ENCODE data around the gene SEC14L6.
"Not testable (repeated sequence)": the region's sequence is repeated elsewhere in the genome, so short reads cannot be mapped to it uniquely, and the experiment has no call there.

The SEC14L6 gene

DNA sequence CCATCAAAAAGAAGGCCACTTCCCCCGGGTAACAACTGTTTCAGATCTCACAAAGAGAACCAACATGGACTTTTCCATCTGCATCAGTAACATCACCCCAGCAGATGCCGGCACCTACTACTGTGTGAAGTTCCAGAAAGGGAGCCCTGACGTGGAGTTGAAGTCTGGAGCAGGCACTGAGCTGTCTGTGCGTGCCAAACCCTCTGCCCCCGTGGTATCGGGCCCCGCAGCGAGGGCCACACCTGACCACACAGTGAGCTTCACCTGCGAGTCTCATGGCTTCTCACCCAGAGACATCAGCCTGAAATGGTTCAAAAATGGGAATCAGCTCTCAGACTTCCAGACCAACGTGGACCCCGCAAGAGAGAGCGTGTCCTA is 3.7 kb downstream of the SEC14L6 start:
- DNase-seq, result no peak
- in situ Hi-C loops (cut with HindIII; ENCODE audit: low pct_ligation_motif_present, low pct_unique_long_range_greater_than_20kb, low sequenced_read_pairs), result no loop called here

DNA sequence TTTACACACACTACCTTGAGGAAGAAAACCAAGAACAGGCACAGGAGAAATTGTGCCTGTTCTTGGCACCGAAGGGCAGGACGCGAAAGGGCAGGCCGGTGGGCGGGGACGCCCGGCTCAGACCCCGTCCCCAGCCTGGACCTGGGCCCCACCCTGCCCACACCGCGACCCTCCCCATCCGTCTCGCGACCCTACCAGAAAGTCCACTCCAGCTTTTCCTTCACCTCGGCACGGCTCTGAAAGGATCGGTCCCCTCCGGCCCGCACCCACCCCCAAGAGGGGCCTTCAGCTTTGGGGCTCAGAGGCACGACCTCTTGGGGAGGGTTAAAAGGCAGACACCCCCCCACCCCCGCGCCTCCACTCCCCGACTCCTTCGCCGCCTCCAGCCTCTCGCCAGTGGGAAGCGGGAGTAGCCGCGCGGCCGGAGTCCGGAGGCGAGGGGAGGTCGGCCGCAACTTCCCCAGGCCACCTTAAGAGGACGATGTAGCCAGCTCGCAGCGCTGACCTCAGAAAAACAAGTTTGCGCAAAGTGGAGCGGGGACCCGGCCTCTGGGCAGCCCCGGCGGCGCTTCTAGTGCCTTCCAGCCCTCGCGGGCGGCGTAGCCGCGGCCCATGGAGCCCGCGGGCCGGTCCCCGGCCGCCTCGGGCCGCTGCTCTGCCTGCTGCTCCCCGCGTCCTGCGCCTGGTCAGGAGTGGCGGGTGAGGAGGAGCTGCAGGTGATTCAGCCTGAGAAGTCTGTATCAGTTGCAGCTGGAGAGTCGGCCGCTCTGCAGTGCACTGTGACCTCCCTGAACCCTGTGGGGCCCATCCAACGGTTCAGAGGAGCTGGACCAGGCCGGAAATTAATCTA is 4.4 kb downstream of the SEC14L6 start:
- in situ Hi-C loops (cut with HindIII; ENCODE audit: low pct_ligation_motif_present, low pct_unique_long_range_greater_than_20kb, low sequenced_read_pairs), result no loop called here
- peak; percentile 35 for DNase-seq

DNA sequence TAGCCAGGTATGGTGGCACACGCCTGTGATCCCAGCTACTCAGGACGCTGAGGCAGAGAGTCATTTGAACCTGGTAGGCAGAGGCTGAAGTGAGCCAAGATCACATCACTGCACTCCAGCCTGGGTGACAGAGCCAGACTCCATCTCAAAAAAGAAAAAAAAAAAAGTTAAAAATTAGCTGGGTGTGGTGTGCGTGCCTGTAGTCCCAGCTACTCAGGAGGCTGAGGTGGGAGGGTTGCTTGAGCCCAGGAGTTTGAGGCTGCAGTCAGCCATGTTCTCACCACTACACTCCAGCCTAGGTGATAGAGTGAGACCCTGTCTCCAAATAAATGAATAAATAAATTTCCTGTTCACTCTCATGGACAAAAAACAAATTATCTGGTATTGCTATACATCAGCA is 5.0 kb downstream of the SEC14L6 start:
- in situ Hi-C loops (cut with HindIII; ENCODE audit: low pct_ligation_motif_present, low pct_unique_long_range_greater_than_20kb, low sequenced_read_pairs), result not testable (repeated sequence)
- DNase-seq, result peak; percentile 51

DNA sequence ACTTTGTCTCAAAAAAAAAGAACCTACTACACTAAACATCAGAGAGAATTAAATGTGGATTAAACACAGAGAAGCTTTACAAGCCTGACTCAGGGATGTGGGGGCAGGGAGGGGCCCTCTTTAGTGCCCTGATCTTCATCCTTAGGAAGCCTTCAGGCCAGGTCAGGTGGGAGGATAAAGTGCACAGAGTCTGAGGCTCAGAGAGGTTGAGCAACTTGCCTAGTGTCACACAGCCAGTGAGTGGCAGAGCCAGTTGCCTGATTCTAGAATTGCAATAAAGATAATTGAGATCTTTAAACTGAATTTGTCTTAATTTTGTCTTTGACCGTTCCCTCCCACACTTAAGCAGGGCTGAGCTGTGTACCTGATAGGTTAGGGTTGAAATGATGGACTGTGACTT is 7.2 kb downstream of the SEC14L6 start:
- in situ Hi-C loops (cut with HindIII; ENCODE audit: low pct_ligation_motif_present, low pct_unique_long_range_greater_than_20kb, low sequenced_read_pairs), result no loop called here
- DNase-seq, result no peak

DNA sequence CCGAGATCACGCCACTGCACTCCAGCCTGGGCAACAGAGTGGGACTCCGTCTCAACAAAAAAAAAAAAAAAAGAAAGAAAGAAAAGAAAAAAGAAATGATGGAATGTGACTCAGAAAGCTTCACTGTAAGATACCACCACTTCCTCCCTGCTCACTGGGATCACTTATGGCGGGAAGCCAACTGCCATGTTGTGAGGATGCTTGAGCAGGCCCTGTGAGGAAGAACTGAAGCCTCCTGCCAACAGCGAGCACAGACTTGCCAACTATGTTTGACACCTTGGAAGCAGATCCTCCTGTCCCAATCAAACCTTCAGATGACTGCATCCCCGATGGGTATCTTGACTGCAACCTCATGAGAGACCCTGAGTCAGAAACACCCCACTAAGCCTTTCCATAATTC is 8.3 kb downstream of the SEC14L6 start:
- in situ Hi-C loops (cut with HindIII; ENCODE audit: low pct_ligation_motif_present, low pct_unique_long_range_greater_than_20kb, low sequenced_read_pairs), result no loop called here
- DNase-seq, result peak; percentile 35

DNA sequence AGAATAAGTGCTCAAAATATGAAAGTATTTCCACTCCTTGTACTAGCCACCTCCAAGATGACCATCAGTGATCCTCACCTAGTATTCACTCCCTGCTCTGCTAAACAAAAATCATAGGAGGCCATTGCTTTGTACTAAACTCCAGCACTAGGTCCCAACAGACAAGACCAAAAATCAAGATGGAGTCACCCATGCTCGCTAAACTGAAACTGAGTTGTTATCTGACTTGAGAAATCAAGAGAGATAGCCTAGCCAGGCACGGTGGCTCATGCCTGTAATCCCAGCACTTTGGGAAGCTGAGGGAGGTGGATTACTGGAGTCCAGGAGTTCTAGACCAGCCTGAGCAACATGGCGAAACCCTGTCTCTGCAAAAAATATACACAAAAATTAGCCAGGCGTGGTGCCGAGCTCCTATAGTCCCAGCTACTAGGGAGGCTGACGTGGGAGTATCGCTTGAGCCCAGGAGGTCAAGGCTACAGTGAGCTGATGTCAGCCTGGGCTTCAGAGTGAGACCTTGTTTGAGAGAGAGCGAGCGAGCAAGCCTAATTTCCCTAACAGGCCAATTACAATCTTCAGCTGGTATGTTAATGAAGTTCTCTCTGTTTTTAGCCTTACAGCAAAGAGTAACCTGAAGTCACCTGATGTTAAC is 9.3 kb downstream of the SEC14L6 start:
- no peak for DNase-seq
- in situ Hi-C loops (cut with HindIII; ENCODE audit: low pct_ligation_motif_present, low pct_unique_long_range_greater_than_20kb, low sequenced_read_pairs), result no loop called here

DNA sequence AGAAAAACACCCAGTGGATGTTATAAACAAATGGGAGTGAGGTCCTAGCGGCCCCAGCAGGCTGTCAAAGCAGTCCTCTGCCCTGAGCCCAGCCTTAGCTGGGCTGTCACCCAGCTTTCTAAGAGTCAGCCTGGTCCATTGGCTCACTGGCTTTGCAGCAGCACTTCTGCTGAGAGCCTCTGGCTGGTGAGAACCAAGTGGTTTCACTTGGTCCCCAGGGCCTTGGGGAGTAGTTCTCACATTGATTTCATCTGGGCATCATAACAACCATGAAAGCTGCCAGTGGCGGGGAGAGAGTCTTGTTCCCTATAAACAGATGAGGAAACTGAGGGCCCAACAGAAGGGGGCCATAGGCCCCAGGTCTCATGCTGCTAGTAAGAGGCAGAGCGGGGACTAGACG is 11.4 kb downstream of the SEC14L6 start:
- no peak for DNase-seq
- in situ Hi-C loops (cut with HindIII; ENCODE audit: low pct_ligation_motif_present, low pct_unique_long_range_greater_than_20kb, low sequenced_read_pairs), result no loop called here

DNA sequence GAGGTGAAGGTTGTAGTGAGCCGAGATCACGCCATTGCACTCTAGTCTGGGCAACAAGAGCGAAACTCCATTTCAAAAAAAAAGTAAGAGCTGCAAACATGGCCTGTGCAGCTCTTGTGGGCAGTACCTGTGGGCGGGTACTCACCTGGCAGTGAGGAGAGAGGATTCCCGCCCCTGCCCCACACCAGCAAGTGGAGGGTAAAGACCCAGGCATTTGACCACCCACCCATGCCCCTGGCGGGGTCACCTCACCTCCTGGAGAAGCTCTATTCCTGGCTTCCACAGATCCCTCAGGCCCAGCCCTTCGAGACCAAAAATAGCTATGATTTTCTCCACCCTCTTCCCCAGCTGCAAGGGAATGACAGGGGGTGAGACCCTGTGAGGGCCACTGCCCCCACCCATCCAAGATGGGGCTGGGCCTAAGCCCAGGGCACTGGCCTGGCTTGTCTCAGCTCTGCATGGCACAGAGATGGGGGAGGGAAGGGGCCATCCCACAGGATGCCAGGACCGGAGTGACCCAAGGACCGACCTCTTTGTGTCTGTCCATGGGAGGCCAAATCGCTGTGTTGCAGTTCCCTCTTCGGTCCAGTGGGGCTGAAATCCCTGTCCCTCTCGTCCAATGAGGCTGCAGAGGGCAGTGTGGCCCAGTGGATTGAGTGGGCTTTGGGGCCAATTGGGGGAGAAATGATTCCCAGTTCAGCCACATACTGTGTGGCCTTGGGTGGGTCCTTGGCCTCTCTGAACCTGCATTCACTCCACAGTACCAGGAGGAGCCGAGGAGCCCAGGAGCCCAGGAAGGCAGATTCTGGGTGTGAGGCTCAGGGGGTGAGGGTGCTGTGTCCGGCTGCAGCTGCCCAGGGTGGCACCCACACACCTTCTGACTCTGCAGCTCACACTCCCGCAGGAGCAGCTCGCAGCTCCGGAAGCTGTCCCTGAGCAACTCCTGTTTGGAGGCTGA is 14.6 kb downstream of the SEC14L6 start:
- in situ Hi-C loops (cut with HindIII; ENCODE audit: low pct_ligation_motif_present, low pct_unique_long_range_greater_than_20kb, low sequenced_read_pairs), result no loop called here
- no peak for DNase-seq

DNA sequence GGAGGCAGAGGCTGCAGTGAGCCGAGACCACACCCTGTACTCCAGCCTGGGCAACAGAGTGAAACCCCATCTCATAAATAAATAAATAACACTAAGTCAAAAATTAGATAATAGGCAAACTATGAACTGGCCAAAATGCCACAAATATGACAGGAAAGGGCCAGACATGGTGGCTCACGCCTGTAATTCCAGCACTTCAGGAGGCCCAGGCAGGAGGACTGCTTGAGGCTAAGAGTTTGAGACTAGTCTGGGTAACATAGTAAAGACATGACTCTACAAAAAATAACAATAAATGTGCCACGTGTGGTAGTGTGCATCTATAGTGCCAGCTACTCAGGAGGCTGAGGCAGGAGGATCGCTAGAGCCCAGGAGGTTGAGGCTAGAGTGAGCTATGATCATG is 19.9 kb downstream of the SEC14L6 start:
- no peak for DNase-seq
- in situ Hi-C loops (cut with HindIII; ENCODE audit: low pct_ligation_motif_present, low pct_unique_long_range_greater_than_20kb, low sequenced_read_pairs), result no loop called here

DNA sequence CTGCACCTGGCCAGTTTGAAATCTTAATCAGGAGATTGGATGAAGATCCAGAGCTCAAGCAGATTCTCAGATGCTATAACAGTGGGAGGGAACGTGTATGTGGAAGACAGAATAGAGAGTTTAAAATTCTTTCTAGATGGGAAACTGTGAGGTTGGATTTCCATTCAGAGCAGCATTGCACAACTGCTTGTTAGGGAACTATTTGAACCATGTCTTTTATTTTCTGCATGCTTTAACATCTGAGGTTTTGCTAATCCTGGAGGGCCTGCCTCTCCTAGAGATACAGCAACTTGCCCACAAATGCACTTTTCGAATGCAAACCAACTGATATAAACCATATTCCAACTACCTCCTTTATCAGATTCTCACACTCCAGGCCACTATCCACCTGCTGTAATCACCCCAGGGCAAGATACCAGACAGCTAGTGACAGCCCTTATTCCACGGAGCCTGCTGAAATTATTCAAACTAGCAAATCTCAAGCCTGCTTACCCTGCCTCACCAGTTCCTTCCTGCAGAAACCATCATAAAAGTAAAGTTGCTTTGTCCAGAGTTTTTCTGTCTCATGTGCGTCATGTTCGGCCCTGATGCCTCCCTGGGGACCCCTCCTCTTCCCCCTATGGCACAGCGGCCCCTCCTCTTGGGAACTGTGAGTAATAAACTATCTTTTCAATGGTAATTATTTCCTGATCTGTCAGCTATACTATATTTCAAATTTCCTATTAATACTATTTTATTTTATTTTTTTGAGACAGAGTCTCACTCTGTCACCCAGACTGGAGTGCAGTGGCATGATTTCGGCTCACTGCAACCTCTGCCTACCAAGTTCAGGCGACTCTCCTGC is 22.7 kb downstream of the SEC14L6 start:
- DNase-seq, result no peak
- in situ Hi-C loops (cut with HindIII; ENCODE audit: low pct_ligation_motif_present, low pct_unique_long_range_greater_than_20kb, low sequenced_read_pairs), result no loop called here

DNA sequence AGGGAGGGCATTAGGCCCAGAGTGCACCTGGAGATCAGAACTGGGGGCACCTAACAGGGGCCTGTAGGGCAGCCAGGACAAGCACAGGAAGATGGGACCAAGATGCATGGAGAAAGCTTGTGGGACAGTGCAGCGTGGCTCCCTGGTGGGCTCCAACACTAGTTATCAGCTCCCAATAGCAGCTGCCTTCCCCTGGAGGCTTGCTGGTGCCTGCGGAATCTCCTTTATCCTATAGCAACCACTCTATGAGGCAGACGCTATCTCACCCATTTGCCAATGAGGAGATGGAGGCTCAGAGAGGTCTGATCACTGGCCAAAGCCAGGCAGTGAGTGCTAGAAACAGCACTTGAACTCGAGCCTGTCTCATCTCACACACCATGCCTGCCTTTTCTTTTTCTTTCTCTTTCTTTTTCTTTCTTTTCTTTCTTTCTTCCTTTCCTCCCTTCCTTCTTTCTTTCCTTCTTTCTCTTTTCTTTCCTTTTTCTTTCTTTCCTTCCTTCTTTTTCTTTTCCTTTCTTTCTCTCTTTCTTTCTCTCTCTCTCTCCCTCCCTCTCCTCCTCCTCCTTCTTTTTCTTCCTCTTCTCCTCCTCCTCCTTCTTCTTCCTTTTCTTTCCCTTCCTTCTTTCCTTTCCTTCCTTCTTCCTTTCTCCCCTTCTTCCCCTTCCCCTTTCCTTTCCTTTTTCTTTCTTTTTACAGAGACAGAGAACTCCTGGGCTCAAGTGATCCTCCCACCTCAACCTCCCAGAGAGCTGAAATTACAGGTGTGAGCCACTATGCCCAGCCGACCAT is 25.0 kb downstream of the SEC14L6 start:
- in situ Hi-C loops (cut with HindIII; ENCODE audit: low pct_ligation_motif_present, low pct_unique_long_range_greater_than_20kb, low sequenced_read_pairs), result no loop called here
- no peak for DNase-seq

DNA sequence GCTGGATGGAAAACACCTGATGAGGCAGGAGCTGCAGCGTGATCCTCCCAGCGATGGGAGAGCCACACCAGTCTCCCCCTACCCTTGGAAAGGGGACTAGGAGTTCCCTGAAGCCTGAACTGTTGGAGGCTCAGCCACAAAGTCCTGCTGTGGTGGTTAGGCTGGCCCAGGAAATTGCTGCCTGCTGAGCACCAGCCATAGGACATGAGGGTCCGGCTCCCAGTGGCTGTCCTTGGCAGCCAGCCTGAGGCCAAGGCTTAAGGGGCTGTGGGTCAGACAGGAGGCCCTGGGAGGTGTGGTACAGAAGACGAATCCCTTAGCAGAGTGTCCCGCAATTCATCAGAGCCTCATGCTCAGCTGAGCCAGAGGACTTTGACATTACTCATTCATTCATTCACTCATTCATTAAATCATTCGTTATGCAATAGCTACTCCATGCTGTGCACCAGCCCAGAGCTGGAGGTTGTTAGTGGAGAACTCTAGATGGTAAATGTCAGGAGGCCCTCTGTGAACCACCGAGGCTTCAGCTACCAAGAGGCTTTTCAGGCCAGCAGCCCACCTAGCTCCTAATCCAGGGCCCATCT is 26.6 kb downstream of the SEC14L6 start:
- in situ Hi-C loops (cut with HindIII; ENCODE audit: low pct_ligation_motif_present, low pct_unique_long_range_greater_than_20kb, low sequenced_read_pairs), result no loop called here
- no peak for DNase-seq

DNA sequence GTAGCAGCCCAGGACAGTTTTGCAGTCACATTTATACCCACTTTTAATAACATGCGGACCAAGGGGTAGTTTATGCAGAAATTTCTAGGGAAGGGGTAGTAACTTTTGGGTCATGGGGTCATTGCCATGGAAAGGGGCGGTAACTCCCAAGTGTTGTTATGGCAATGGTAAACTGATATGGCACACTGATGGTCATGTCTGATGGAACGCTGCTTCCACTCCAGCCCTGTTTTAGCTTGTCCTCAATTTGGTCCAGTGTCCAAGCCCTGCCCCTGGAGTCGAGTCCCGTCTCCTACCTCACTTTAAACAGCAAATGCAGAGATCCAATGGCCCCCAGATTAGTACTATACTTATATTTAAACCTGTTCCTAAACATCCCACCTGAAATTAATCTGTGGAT is 29.8 kb downstream of the SEC14L6 start:
- DNase-seq, result no peak
- in situ Hi-C loops (cut with HindIII; ENCODE audit: low pct_ligation_motif_present, low pct_unique_long_range_greater_than_20kb, low sequenced_read_pairs), result no loop called here

DNA sequence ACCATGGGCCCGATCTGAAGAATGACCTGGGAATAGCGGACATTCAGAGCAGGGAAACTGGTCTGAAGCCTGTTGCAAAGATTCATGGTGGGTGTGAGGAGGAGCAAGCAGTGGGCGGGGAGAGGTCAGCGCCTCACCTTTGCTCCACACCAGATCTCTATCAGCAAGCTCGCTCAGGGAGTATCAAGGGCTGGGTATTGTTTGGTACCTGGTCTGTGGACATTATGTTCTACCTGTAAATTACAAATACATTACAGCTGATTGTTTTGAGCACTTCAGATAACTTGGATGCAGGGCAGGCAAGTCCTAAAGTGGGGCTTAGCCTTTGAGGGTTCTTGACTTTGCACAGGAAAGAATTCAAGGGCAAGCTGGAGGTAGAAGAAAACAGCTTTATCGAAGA is 30.3 kb downstream of the SEC14L6 start:
- DNase-seq, result no peak
- in situ Hi-C loops (cut with HindIII; ENCODE audit: low pct_ligation_motif_present, low pct_unique_long_range_greater_than_20kb, low sequenced_read_pairs), result no loop called here

DNA sequence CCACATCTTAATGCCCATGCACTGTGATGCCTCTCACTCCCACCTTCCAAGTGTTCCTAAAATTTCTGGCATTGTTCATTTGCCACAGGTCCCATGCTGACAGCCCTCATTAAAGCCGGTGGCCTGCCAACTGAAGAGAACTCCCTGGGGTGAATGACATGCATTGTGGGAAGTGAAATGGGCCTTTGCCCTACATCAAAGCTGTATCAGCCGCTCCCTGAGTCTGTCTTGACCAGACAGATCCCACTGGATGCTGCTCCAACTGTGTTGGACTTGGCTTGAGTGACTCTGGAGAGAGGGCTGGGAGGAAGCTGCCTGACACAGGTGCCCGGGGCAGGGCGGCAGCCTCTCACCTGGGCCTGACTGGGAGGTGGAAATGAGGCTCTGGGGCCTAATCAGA is 32.3 kb downstream of the SEC14L6 start:
- in situ Hi-C loops (cut with HindIII; ENCODE audit: low pct_ligation_motif_present, low pct_unique_long_range_greater_than_20kb, low sequenced_read_pairs), result no loop called here
- no peak for DNase-seq

DNA sequence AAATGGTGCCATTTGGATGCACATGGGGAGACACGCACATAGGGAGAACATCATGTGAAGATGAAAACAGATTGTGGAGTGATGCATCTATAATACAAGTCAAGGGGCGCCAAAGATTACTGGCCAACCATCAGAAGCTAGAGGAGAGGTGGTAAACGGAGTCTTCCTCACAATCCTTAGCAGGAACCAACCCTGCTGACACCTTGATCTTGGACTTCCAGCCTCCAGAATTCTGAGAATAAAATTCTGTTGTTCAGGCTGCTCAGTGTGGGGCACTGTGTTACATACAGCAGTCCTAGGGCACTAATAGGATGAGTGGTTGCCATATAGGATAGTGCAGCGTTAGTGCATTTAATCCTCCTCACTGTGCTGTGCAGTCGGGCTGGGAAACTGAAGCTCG is 33.1 kb downstream of the SEC14L6 start:
- no peak for DNase-seq
- in situ Hi-C loops (cut with HindIII; ENCODE audit: low pct_ligation_motif_present, low pct_unique_long_range_greater_than_20kb, low sequenced_read_pairs), result no loop called here

DNA sequence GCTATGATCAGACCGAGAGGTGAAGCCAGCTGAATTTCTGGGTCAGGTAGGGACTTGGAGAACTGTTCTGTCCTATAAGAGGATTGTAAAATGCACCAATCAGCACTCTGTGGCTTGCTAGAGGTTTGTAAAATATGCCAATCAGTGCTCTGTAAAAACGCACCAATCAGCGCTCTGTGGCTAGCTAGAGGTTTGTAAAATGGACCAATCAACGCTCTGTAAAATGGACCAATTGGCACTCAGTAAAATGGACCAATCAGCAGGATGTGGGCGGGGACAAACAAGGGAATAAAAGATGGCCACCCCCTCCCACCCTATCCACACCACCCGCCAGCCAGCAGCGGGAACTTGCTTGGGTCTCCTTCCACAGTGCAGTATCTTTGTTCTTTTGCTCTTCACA is 34.6 kb downstream of the SEC14L6 start:
- in situ Hi-C loops (cut with HindIII; ENCODE audit: low pct_ligation_motif_present, low pct_unique_long_range_greater_than_20kb, low sequenced_read_pairs), result no loop called here
- no peak for DNase-seq
